ENCODE results near the gene ADGRD1. TPM values are rescaled to one million over a fixed set of nuclear protein-coding genes. Genes with fewer than 3 reads are reported as not detected.

The ADGRD1 gene
- total RNA-seq, 1 donor from 2014 or later = 11.0 TPM

GRCh38 chr12:131174901-131175300 is 221.2 kb downstream of the ADGRD1 start:
- no peaks in the 10 kb centered on the region for H3K4me1 Mint-ChIP-seq (ENCODE audit: unreplicated experiment)
- peaks cover 21% of the 10 kb centered on the region for H3K27me3 Mint-ChIP-seq
- no peak overlapping the region for H3K27ac Mint-ChIP-seq
- no peak for DNase-seq (ENCODE audit: extremely low spot score, unreplicated experiment)
- H3K4me3 Mint-ChIP-seq = no peak overlapping the region
- H3K36me3 Mint-ChIP-seq = no peaks in the 10 kb centered on the region
- TF ChIP-seq CTCF (conservative IDR thresholded peaks at IDR 0.05) = no peak
- no peaks in the 10 kb centered on the region for H3K9me3 Mint-ChIP-seq

- no peak for DNase-seq (ENCODE audit: extremely low spot score, unreplicated experiment)
- H3K9me3 Mint-ChIP-seq = no peaks in the 10 kb centered on the region
- no peak overlapping the region for H3K4me3 Mint-ChIP-seq
- H3K36me3 Mint-ChIP-seq = no peaks in the 10 kb centered on the region
- no peak for TF ChIP-seq CTCF (conservative IDR thresholded peaks at IDR 0.05)
- H3K27me3 Mint-ChIP-seq = peaks cover 28% of the 10 kb centered on the region
- H3K27ac Mint-ChIP-seq = no peak overlapping the region
- no peaks in the 10 kb centered on the region for H3K4me1 Mint-ChIP-seq (ENCODE audit: unreplicated experiment)
These were observed 222.6 kb downstream of the ADGRD1 start for GRCh38 chr12:131176266-131176665.

- Mint-ChIP-seq H3K9me3 (no peaks in the 10 kb centered on the region), H3K36me3 (no peaks in the 10 kb centered on the region), H3K4me3 (no peak overlapping the region), H3K4me1 (ENCODE audit: unreplicated experiment) (no peaks in the 10 kb centered on the region), H3K27ac (no peak overlapping the region), H3K27me3 (peaks cover 32% of the 10 kb centered on the region)
- TF ChIP-seq CTCF (conservative IDR thresholded peaks at IDR 0.05) = no peak
- peak; percentile 40 for DNase-seq (ENCODE audit: extremely low spot score, unreplicated experiment)
These were observed 223.2 kb downstream of the ADGRD1 start for GRCh38 chr12:131176926-131177325.

GRCh38 chr12:131177599-131177998 is 223.9 kb downstream of the ADGRD1 start:
- no peaks in the 10 kb centered on the region for H3K36me3 Mint-ChIP-seq
- peaks cover 33% of the 10 kb centered on the region for H3K27me3 Mint-ChIP-seq
- no peak for TF ChIP-seq CTCF (conservative IDR thresholded peaks at IDR 0.05)
- DNase-seq (ENCODE audit: extremely low spot score, unreplicated experiment) = no peak
- no peaks in the 10 kb centered on the region for H3K4me1 Mint-ChIP-seq (ENCODE audit: unreplicated experiment)
- H3K27ac Mint-ChIP-seq = no peak overlapping the region
- H3K9me3 Mint-ChIP-seq = no peaks in the 10 kb centered on the region
- H3K4me3 Mint-ChIP-seq = no peak overlapping the region

- Mint-ChIP-seq H3K36me3 (no peaks in the 10 kb centered on the region), H3K27ac (no peak overlapping the region), H3K9me3 (no peaks in the 10 kb centered on the region), H3K4me3 (no peak overlapping the region), H3K27me3 (peaks cover 32% of the 10 kb centered on the region), H3K4me1 (ENCODE audit: unreplicated experiment) (no peaks in the 10 kb centered on the region)
- no peak for TF ChIP-seq CTCF (conservative IDR thresholded peaks at IDR 0.05)
- DNase-seq (ENCODE audit: extremely low spot score, unreplicated experiment) = no peak
These were observed 233.9 kb downstream of the ADGRD1 start for GRCh38 chr12:131187602-131188001.
